Gastrocnemius medialis (tissue), 4 donors: Measurements from ENCODE around the gene CA10. TPM values are rescaled to one million over a fixed set of nuclear protein-coding genes. Genes with fewer than 3 reads are reported as not detected.

Source experiments
- ATAC-seq, 2 donors: fragments of 150-250 bp; one replicate each; pipeline ENCODE4 v1.9.1; 2016
- DNase-seq, 2 donors: peaks; one replicate each; pipeline ENCODE4 v3.0.0-alpha.2; 2019
- H3K27ac ChIP-seq, 4 donors: fragments of 200-600 bp; sonication (generic); 1 replicate in 1 of 4; 2 replicates in 3 of 4; pipeline ENCODE4 v1.5.1; 2016 to 2018; ENCODE audit warnings: mild to moderate bottlenecking in 2 of 4, moderate library complexity in 1 of 4
- H3K27me3 ChIP-seq, 3 donors: fragments of 200-600 bp; sonication (generic) in 2 of 3; 1 replicate in 1 of 3; 2 replicates in 2 of 3; pipeline versions ENCODE4 v1.5.1 to v1.6.0; 2016 to 2019; ENCODE audit warnings: mild to moderate bottlenecking in 1 of 3, moderate library complexity in 1 of 3
- H3K36me3 ChIP-seq, 2 donors: fragments of 200-600 bp; sonication (generic) in 1 of 2; one replicate each; pipeline ENCODE4 v1.5.1; 2017 to 2018
- H3K4me1 ChIP-seq, 2 donors: fragments of 200-600 bp; sonication (generic) in 1 of 2; one replicate each; pipeline ENCODE4 v1.5.1; 2016 to 2017; ENCODE audit warnings: mild to moderate bottlenecking in 2 of 2
- H3K4me3 ChIP-seq, 4 donors: fragments of 200-600 bp; sonication (generic) in 3 of 4; 1 replicate in 1 of 4; 2 replicates in 3 of 4; pipeline ENCODE4 v1.5.1; 2016 to 2019; ENCODE audit warnings: mild to moderate bottlenecking in 2 of 4
- H3K9me3 ChIP-seq, 3 donors: fragments of 200-600 bp; sonication (generic) in 2 of 3; 1 replicate in 1 of 3; 2 replicates in 2 of 3; pipeline ENCODE4 v1.5.1; 2016 to 2019
- POLR2A ChIP-seq, 2 donors: fragments of 450-650 bp; IDR thresholded peaks; one replicate each; pipeline ENCODE4 v1.6.1; 2017; ENCODE audit warnings: antibody characterized with exemption in 2 of 2, mild to moderate bottlenecking in 2 of 2, moderate library complexity in 2 of 2
- in situ Hi-C, 4 donors: fragments of 200-750 bp; cut with MboI; loops; one replicate each; pipeline versions ENCODE4 v1.15.0 to v1.8.0; 2017; ENCODE audit warnings: low sequenced_read_pairs in 4 of 4
- intact Hi-C: fragments of 100-400 bp; cut with DNase I; formaldehyde crosslinking; loops from one replicate; pipeline ENCODE4 v1.15.1; 2023; ENCODE audit warnings: low total_unique reads
- total RNA-seq, 4 donors: library from RNA; depleted of rRNA; stranded (reverse); fragments of >200 nt; gene quantifications; one replicate each; pipeline versions ENCODE4 v1.1.0 to v1.2.3, GENCODE V29; 2016
- TF ChIP-seq, protein P1 (sequence below), 5 experiments: fragments of 450-650 bp in 3 of 5; fragments of 200-600 bp in 2 of 5; sonication (generic) in 2 of 5; IDR thresholded peaks in 4 of 5; conservative IDR thresholded peaks in 1 of 5; 1 replicate in 4 of 5; 2 replicates in 1 of 5; pipeline ENCODE4 v1.5.1; 2016 to 2019; ENCODE audit warnings: antibody characterized with exemption in 5 of 5, mild to moderate bottlenecking in 3 of 5, moderate library complexity in 3 of 5

Gene CA10
- total RNA-seq, 4 donors from 2014 or later = not detected

DNA sequence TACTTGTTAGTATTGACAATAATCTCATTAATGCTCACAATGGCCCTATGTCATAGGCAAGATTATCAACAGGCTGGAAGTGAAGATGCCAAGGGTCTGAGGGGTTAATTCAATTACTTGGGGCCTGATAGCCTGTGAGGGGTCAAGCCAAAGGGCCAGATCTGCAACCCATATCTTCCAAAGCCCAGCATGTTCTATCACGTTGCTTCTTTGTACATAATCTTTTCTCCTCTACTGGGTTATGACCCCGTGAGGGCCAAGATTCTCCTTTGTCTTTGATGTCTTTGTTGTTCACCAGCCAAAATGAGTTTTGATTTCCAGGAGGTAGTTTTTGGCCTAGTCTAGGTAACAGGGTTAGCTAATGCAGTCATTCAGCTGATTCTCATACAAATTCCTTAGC lies 551.0 kb downstream of the CA10 start:
- Histone ChIP-seq H3K9me3 (no peaks in the 10 kb centered on the region), H3K27me3 (no peaks in the 10 kb centered on the region), H3K27ac (no peak overlapping the region), H3K36me3 (no peaks in the 10 kb centered on the region), H3K4me3 (no peak overlapping the region), H3K4me1 (no peaks in the 10 kb centered on the region)
- no peak for ATAC-seq
- DNase-seq = no peak
- in situ Hi-C loops = no loop called here
- intact Hi-C loops = no loop called here
- no peak for TF ChIP-seq POLR2A (IDR thresholded peaks at IDR 0.05)
- TF ChIP-seq, protein P1, sequence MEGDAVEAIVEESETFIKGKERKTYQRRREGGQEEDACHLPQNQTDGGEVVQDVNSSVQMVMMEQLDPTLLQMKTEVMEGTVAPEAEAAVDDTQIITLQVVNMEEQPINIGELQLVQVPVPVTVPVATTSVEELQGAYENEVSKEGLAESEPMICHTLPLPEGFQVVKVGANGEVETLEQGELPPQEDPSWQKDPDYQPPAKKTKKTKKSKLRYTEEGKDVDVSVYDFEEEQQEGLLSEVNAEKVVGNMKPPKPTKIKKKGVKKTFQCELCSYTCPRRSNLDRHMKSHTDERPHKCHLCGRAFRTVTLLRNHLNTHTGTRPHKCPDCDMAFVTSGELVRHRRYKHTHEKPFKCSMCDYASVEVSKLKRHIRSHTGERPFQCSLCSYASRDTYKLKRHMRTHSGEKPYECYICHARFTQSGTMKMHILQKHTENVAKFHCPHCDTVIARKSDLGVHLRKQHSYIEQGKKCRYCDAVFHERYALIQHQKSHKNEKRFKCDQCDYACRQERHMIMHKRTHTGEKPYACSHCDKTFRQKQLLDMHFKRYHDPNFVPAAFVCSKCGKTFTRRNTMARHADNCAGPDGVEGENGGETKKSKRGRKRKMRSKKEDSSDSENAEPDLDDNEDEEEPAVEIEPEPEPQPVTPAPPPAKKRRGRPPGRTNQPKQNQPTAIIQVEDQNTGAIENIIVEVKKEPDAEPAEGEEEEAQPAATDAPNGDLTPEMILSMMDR (IDR thresholded peaks at IDR 0.05 in 4 of 5, conservative IDR thresholded peaks at IDR 0.05 in 1 of 5) = no peak

GRCh38 chr17:51604299-51605020 lies 554.1 kb downstream of the CA10 start:
- no peaks in the 10 kb centered on the region for H3K9me3 ChIP-seq
- H3K27me3 ChIP-seq = no peaks in the 10 kb centered on the region
- DNase-seq = no peak
- intact Hi-C loops = no loop called here
- no peaks in the 10 kb centered on the region for H3K4me1 ChIP-seq
- H3K27ac ChIP-seq = no peak overlapping the region
- H3K36me3 ChIP-seq = no peaks in the 10 kb centered on the region
- no peak overlapping the region for H3K4me3 ChIP-seq
- no peak for ATAC-seq
- TF ChIP-seq POLR2A (IDR thresholded peaks at IDR 0.05) = no peak
- TF ChIP-seq, protein P1 (IDR thresholded peaks at IDR 0.05 in 4 of 5, conservative IDR thresholded peaks at IDR 0.05 in 1 of 5) = no peak
- in situ Hi-C loops = no loop called here

- Histone ChIP-seq H3K27ac (no peak overlapping the region), H3K4me3 (no peak overlapping the region), H3K36me3 (no peaks in the 10 kb centered on the region), H3K27me3 (no peaks in the 10 kb centered on the region), H3K4me1 (no peaks in the 10 kb centered on the region), H3K9me3 (no peaks in the 10 kb centered on the region)
- ATAC-seq (no peak), DNase-seq (no peak)
- in situ Hi-C loops = no loop called here
- no peak for TF ChIP-seq POLR2A (IDR thresholded peaks at IDR 0.05)
- TF ChIP-seq, protein P1 (IDR thresholded peaks at IDR 0.05 in 4 of 5, conservative IDR thresholded peaks at IDR 0.05 in 1 of 5) = no peak
- intact Hi-C loops = no loop called here
Measured at GRCh38 chr17:51601622-51602261, 556.8 kb downstream of the CA10 start.

- in situ Hi-C loops = no loop called here
- H3K9me3 ChIP-seq = no peaks in the 10 kb centered on the region
- no peaks in the 10 kb centered on the region for H3K36me3 ChIP-seq
- H3K4me1 ChIP-seq = no peaks in the 10 kb centered on the region
- no peak overlapping the region for H3K4me3 ChIP-seq
- intact Hi-C loops = no loop called here
- no peaks in the 10 kb centered on the region for H3K27me3 ChIP-seq
- ATAC-seq (no peak), DNase-seq (no peak)
- H3K27ac ChIP-seq = no peak overlapping the region
- TF ChIP-seq, protein P1 (IDR thresholded peaks at IDR 0.05 in 4 of 5, conservative IDR thresholded peaks at IDR 0.05 in 1 of 5) = no peak
- TF ChIP-seq POLR2A (IDR thresholded peaks at IDR 0.05) = no peak
Measured at GRCh38 chr17:51598824-51599223, 559.7 kb downstream of the CA10 start.
